Aorta (tissue), 5 donors: ENCODE data around the gene ZNF141. TPM values are rescaled to one million over a fixed set of nuclear protein-coding genes. Genes with fewer than 3 reads are reported as not detected.
"Not testable (repeated sequence)": the region's sequence is repeated elsewhere in the genome, so short reads cannot be mapped to it uniquely, and the experiment has no call there.

Experiments
- ATAC-seq: fragments of 200-7000 bp; cut with Tn5 transposase; one replicate; pipeline ENCODE4 v1.9.1; 2022; ENCODE audit warnings: moderate library complexity; ENCODE audit not compliant: low FRiP score
- DNase-seq, 2 donors: peaks; one replicate each; pipeline ENCODE4 v3.0.0-alpha.2; 2020
- H3K27ac ChIP-seq, 2 donors: one replicate each; pipeline ENCODE4 v1.5.1; 2013; ENCODE audit warnings: low read length in 2 of 2, mild to moderate bottlenecking in 2 of 2, moderate library complexity in 2 of 2, control low read depth in 1 of 2, inconsistent platforms in 1 of 2, low read depth in 1 of 2
- H3K27me3 ChIP-seq, 2 donors: one replicate each; pipeline ENCODE4 v1.6.1; 2013; ENCODE audit warnings: control low read depth in 1 of 2, low read length in 1 of 2, mild to moderate bottlenecking in 1 of 2, moderate library complexity in 1 of 2; ENCODE audit not compliant: insufficient read depth in 2 of 2, control insufficient read depth in 1 of 2
- H3K36me3 ChIP-seq, 2 donors: one replicate each; pipeline ENCODE4 v1.6.1; 2013; ENCODE audit warnings: control low read depth in 1 of 2, low read length in 1 of 2, mild to moderate bottlenecking in 1 of 2; ENCODE audit not compliant: insufficient read depth in 2 of 2, control insufficient read depth in 1 of 2
- H3K4me1 ChIP-seq, 2 donors: one replicate each; pipeline ENCODE4 v1.6.1; 2013; ENCODE audit warnings: low read length in 2 of 2, control low read depth in 1 of 2, mild to moderate bottlenecking in 1 of 2, moderate library complexity in 1 of 2; ENCODE audit not compliant: insufficient read depth in 2 of 2, control insufficient read depth in 1 of 2
- H3K4me3 ChIP-seq, 2 donors: one replicate each; pipeline ENCODE4 v1.5.1; 2013; ENCODE audit warnings: low read length in 2 of 2, control low read depth in 1 of 2, mild to moderate bottlenecking in 1 of 2
- H3K9me3 ChIP-seq: one replicate; pipeline ENCODE4 v1.6.1; 2013; ENCODE audit warnings: mild to moderate bottlenecking, low read length; ENCODE audit not compliant: control insufficient read depth
- WGBS, 2 donors: extraction: QIAGEN DNeasy Blood & Tissue Kit; methylation state at CpG; one replicate each; pipeline ENCODE4 v1.1.7; 2013; 5-methylcytosine and 5-hydroxymethylcytosine counted together
- intact Hi-C, 2 donors: fragments of 100-400 bp; cut with DNase I; formaldehyde crosslinking; loops; one replicate each; pipeline versions ENCODE4 v1.14.2 to v1.15.0; 2022
- long read RNA-seq, 2 donors: library from polyadenylated mRNA; unstranded; transcript quantifications; one replicate each; pipeline ENCODE4 v2.0.0, GENCODE V29; 2020 to 2021
- polyA plus RNA-seq, 2 donors: library from polyadenylated mRNA; stranded (reverse); fragments of 200-250 nt; gene quantifications; one replicate each; pipeline ENCODE4 v1.2.3, GENCODE V29; 2013
- total RNA-seq, 2 donors: library from RNA; stranded (reverse); fragmentation: NEBNext Ultra II Directional; extraction: Animal tissue kit (Norgen Biotek cat#: 25700); gene quantifications; one replicate each; pipeline ENCODE4 v1.2.1, GENCODE V29; 2021
- donor health status: healthy with polysubstance abuse.
- donor health status: Bipolar disorder and iron deficiency.
- donor health status: DM: no; HTN: no; CAD: no.
- donor health status: DM: no; HTN: no; CAD: no.
- donor health status: DM: yes; HTN: yes; CAD: no.

The ZNF141 gene
- 10 to 100 TPM; 21.0 to 29.7 TPM for total RNA-seq
- 1 to 10 TPM; 1.6 to 5.6 TPM for polyA plus RNA-seq
- long read RNA-seq, donor 1, partial matches to known transcripts, result 1 of 20 reads
- long read RNA-seq, donor 1, other reads (novel, unspliced or antisense), result 13 of 20 reads
- long read RNA-seq, donor 2, partial matches to known transcripts, result 1 of 4 reads
- long read RNA-seq, donor 2, other reads (novel, unspliced or antisense), result 2 of 4 reads

DNA sequence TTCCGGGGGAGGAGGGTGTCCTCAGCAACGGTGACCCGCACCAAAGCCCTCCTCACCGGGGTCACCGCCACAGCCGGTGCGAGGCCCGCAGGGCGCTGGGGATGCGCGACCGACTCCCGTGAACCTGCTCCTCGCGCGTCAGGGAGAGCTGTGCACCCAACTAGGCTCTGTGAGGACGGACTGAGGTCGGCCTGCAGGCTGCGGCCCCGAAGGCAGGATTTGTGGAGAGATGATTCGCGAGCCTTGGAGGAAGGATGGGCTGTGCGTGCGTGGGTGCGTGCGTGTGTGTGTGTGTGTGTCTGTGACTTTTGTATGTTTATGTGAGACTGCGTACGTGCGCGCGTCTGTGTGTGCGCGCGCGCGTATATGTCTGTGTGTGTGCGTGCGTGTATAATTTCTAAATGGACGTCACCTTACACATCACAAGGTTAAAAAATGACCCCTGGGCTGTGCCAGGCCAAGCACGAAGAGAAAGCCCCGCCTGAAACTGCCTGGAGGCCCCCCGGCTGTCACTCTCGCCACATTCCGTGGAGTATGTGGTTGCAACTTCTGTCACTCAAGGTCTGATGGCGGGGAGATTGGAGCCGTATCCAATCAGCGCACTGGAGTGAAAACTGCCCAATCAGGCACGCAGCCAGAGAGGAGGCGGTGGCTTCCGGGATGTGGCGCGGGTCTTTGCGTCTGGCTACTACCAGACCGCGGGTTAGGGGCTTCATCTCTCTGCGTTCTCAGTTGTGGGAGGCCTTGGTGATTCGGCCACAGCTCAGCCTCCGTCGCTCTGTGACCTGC is at the start of gene ZNF141:
TSS of gene ZNF141 (plus strand) at position 672 of the 789 bp plus-strand sequence. CDS start 170 bp downstream, outside the sequence.
- Histone ChIP-seq H3K9me3 (no peaks in the 10 kb centered on the region), H3K27me3 (no peaks in the 10 kb centered on the region), H3K36me3 (peaks cover 0 to 2% of the 10 kb centered on the region in 2 donors), H3K4me3 (peak within 1 kb of the TSS; percentile 73 to 76), H3K27ac (peak within 1 kb of the TSS; percentile 6 to 69), H3K4me1 (no peaks in the 10 kb centered on the region)
- 0% methylated on average over 59 of the region's 59 CpGs for WGBS, 2 donors
- peak; percentile 98 for ATAC-seq
- DNase-seq, result peak; percentile 97 to 98
- intact Hi-C loops, result no loop called here

DNA sequence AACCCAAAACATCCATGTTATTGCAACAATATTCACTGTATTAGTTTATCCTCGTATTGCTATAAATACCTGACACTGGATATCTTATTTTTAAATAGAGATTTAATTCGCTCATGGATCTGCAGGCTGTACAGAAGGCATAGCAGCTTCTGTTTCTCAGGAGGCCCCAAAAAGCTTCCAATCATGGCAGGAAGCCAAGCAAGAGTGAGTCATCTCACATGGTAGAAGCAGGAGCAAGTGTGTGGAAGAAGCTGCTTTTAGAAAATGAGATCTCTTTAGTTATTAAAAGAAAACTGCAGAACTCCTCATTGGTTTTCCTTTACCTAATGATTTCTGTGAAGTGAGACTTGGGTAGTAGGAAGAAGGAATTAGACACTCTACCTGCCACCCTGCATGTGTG is 48.7 kb upstream of the ZNF141 start:
- Histone ChIP-seq H3K27me3 (no peaks in the 10 kb centered on the region), H3K4me3 (no peak overlapping the region), H3K4me1 (no peaks in the 10 kb centered on the region), H3K9me3 (peaks cover 5% of the 10 kb centered on the region), H3K36me3 (no peaks in the 10 kb centered on the region), H3K27ac (no peak overlapping the region)
- DNase-seq (no peak), ATAC-seq (no peak)
- WGBS, 2 donors, result 95 to 96% methylated on average over 2 of the region's 2 CpGs
- intact Hi-C loops, result no loop called here

GRCh38 chr4:294732-295131 is 42.9 kb upstream of the ZNF141 start:
- Histone ChIP-seq H3K36me3 (no peaks in the 10 kb centered on the region), H3K27me3 (no peaks in the 10 kb centered on the region), H3K4me3 (no peak overlapping the region), H3K27ac (no peak overlapping the region), H3K4me1 (no peaks in the 10 kb centered on the region), H3K9me3 (peaks cover 4% of the 10 kb centered on the region)
- 96 to 98% methylated on average over 3 of the region's 3 CpGs for WGBS, 2 donors
- ATAC-seq, result no peak
- intact Hi-C loops, result no loop called here
- DNase-seq, result no peak

DNA sequence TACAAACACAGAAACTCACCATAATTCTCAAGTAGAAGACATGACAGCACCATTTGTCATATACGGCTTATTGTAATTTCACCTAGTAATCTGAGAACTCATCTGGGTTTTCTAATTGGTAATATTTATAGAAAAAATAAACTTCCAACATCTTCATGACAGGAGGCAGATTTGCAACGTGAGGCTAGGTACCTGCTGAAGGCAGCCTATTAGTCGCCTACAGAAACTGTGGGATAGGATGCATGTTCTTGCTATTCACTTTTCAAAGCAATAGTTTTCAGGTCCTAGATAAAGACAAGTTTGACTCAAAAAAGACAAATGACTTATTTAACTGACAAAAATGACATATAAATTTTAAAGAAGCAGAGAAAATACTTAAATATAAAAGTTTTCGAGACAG is 35.2 kb upstream of the ZNF141 start:
- H3K36me3 ChIP-seq, result no peaks in the 10 kb centered on the region
- intact Hi-C loops, result no loop called here
- H3K4me1 ChIP-seq, result no peaks in the 10 kb centered on the region
- no peak overlapping the region for H3K27ac ChIP-seq
- 93 to 94% methylated on average over 4 of the region's 4 CpGs for WGBS, 2 donors
- DNase-seq, result no peak
- no peaks in the 10 kb centered on the region for H3K27me3 ChIP-seq
- no peak overlapping the region for H3K4me3 ChIP-seq
- H3K9me3 ChIP-seq, result no peaks in the 10 kb centered on the region
- ATAC-seq, result no peak

DNA sequence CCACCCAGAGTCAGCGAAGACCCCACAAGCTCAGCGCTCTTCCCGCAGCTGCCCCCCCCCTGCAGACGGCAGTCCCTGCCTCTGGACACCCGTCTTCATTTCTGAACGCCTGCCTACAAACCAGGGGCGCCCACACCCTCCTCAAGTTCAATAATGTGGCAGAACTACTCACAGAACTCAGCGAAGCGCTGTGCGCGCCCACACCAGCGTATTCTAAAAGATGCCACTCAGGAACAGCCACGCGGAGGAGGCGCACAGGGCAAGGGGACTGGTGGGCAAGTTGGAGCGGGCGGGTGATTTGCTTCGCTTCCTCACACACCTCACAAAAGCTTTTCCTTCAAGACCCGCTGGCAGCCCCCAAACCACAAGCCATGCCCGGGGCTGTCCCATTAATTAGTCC is 33.1 kb upstream of the ZNF141 start:
- H3K4me1 ChIP-seq, H3K27me3 ChIP-seq, intact Hi-C loops, DNase-seq, H3K27ac ChIP-seq, H3K9me3 ChIP-seq, H3K36me3 ChIP-seq, ATAC-seq: not testable (repeated sequence)
- WGBS, 2 donors, result 4 to 7% methylated on average over 20 of the region's 20 CpGs
- peak overlapping the region in 1 of 2 donors; percentile 49 for H3K4me3 ChIP-seq

DNA sequence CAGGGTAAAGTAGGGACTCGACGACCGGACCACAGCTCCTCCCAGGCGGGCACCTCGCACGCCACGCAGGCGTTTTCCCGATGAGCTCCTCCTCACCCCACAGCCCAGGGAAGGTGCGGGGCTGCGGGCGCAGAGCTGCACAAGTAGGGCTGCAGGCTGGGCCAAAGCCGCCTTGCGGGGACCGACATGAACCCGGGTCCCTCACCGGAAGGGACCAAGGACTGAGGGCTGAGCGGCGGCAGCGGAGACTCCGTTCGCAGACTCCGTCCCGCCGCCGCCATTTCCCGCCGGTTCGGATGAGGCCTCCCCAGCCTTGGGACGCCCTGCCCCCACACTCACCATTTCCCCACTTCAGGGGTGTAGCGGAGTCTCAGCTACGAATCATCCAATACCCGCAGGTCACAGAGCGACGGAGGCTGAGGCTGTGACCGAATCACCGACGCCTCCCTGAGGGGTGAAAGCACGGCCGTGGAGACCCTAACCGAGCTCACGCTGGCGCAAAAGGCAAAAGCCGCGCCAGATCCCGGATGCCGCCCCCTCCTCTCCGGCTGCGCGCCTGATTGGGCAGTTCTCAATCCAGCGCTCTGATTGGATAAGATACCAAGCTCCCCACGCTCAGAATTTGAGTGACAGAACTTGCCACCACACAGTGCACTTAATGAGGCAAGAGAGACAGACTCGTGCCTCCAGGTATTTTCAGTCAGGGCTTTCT is 32.5 kb upstream of the ZNF141 start, which contains the start of gene ZNF732:
TSS of gene ZNF732 (minus strand) at position 506 of the 712 bp plus-strand sequence. CDS start at position 342, 164 bp downstream.
- H3K4me3 ChIP-seq, result peak within 1 kb of the TSS in 1 of 2 donors; percentile 49
- no peaks in the 10 kb centered on the region for H3K27me3 ChIP-seq
- H3K36me3 ChIP-seq, result no peaks in the 10 kb centered on the region
- DNase-seq (peak; percentile 53 to 79), ATAC-seq (peak; percentile 57)
- WGBS, 2 donors, result 2% methylated on average over 53 of the region's 53 CpGs
- no peaks in the 10 kb centered on the region for H3K9me3 ChIP-seq
- intact Hi-C loops, result no loop called here
- H3K4me1 ChIP-seq, result no peaks in the 10 kb centered on the region
- H3K27ac ChIP-seq, result no peak within 1 kb of the TSS

- no peaks in the 10 kb centered on the region for H3K9me3 ChIP-seq
- 94 to 97% methylated on average over 3 of the region's 3 CpGs for WGBS, 2 donors
Measured at GRCh38 chr4:306551-306961, 31.1 kb upstream of the ZNF141 start.

GRCh38 chr4:309807-310206 is 27.8 kb upstream of the ZNF141 start:
- no peak for ATAC-seq

More at GRCh38 chr4:306551-306961, 31.1 kb upstream of the ZNF141 start:
- no peak overlapping the region for H3K27ac ChIP-seq
- intact Hi-C loops, result no loop called here
- no peak overlapping the region for H3K4me3 ChIP-seq
- H3K27me3 ChIP-seq, result no peaks in the 10 kb centered on the region
- no peaks in the 10 kb centered on the region for H3K36me3 ChIP-seq
- DNase-seq, result no peak
- ATAC-seq, result no peak
- no peaks in the 10 kb centered on the region for H3K4me1 ChIP-seq

More at GRCh38 chr4:309807-310206, 27.8 kb upstream of the ZNF141 start:
- intact Hi-C loops, result no loop called here
- H3K27ac ChIP-seq, result no peak overlapping the region
- H3K36me3 ChIP-seq, result no peaks in the 10 kb centered on the region
- DNase-seq, result no peak
- 77 to 87% methylated on average over 1 of the region's 1 CpG for WGBS, 2 donors
- H3K4me1 ChIP-seq, result no peaks in the 10 kb centered on the region
- no peaks in the 10 kb centered on the region for H3K9me3 ChIP-seq
- no peaks in the 10 kb centered on the region for H3K27me3 ChIP-seq
- H3K4me3 ChIP-seq, result no peak overlapping the region
